Panc1 (cell line): ENCODE results near the gene NRBP1. TPM values are rescaled to one million over a fixed set of nuclear protein-coding genes. Genes with fewer than 3 reads are reported as not detected.

Source experiments
- ATAC-seq: fragments of 200-7000 bp; cut with Tn5 transposase; 2 replicates; pipeline ENCODE4 v1.9.1; 2020; ENCODE audit warnings: mild to moderate bottlenecking, moderate library complexity
- BruUV-seq: library from RNA; stranded (reverse); fragments of 400-500 nt; replicated peaks from 2 replicates; lab custom pipeline; 2021; lab: Mats Ljungman, UMichigan
- CTCF ChIA-PET: fragments of 300-600 bp; sonication (Branson Sonifier 250); formaldehyde crosslinking; loops from one replicate; lab custom pipeline; 2022; ENCODE audit warnings: antibody characterized with exemption; lab: Charles Lee
- POLR2A ChIA-PET: fragments of 300-600 bp; sonication (Branson Sonifier 250); formaldehyde crosslinking; loops from one replicate; lab custom pipeline; 2022; ENCODE audit warnings: antibody characterized with exemption; lab: Charles Lee
- DNase-seq: peaks from one replicate; pipeline ENCODE4 v3.0.0-alpha.2; 2010; ENCODE audit warnings: low read depth, low spot score
- H3K27ac ChIP-seq: 2 replicates; pipeline ENCODE4 v1.5.1; 2011; ENCODE audit warnings: mild to moderate bottlenecking, low read length, inconsistent platforms
- H3K27me3 ChIP-seq: fragments of 200-500 bp; sonication (Bioruptor generic); 2 replicates; pipeline ENCODE4 v1.6.0; 2014; ENCODE audit warnings: low read length, inconsistent platforms; ENCODE audit not compliant: control insufficient read depth, insufficient read depth
- H3K36me3 ChIP-seq: fragments of 200-500 bp; sonication (Bioruptor generic); 2 replicates; pipeline ENCODE4 v1.5.1; 2014; ENCODE audit warnings: inconsistent platforms, mild to moderate bottlenecking, low read length, moderate library complexity; ENCODE audit not compliant: control insufficient read depth, insufficient read depth
- H3K4me1 ChIP-seq: 2 replicates; pipeline ENCODE4 v1.5.1; 2011; ENCODE audit warnings: inconsistent platforms, mild to moderate bottlenecking, low read length, moderate library complexity; ENCODE audit not compliant: control insufficient read depth, insufficient read depth
- H3K4me3 ChIP-seq, 2 experiments: 2 replicates each; pipeline ENCODE4 v1.5.1; 2011 to 2012; ENCODE audit warnings: low read depth in 2 of 2, low read length in 2 of 2, mild to moderate bottlenecking in 2 of 2, inconsistent platforms in 1 of 2, moderate library complexity in 1 of 2
- H3K9me3 ChIP-seq: fragments of 200-500 bp; sonication (Bioruptor generic); 2 replicates; pipeline ENCODE4 v1.5.1; 2014; ENCODE audit warnings: low read depth, mild to moderate bottlenecking, inconsistent platforms, low read length, moderate library complexity; ENCODE audit not compliant: control insufficient read depth, insufficient read depth
- POLR2AphosphoS5 ChIP-seq: IDR thresholded peaks from 2 replicates; pipeline ENCODE4 v1.6.1; 2012; ENCODE audit warnings: mild to moderate bottlenecking, low read depth, low read length, moderate library complexity
- SIN3A ChIP-seq: IDR thresholded peaks from 2 replicates; pipeline ENCODE4 v1.6.1; 2012; ENCODE audit warnings: low read depth, mild to moderate bottlenecking, low read length, moderate library complexity, borderline replicate concordance; ENCODE audit not compliant: insufficient read depth
- TCF7L2 ChIP-seq: IDR thresholded peaks from 2 replicates; pipeline ENCODE4 v1.6.1; 2011; ENCODE audit warnings: mild to moderate bottlenecking, low read depth, low read length, inconsistent platforms
- in situ Hi-C: cut with HindIII; loops from 2 replicates; pipeline ENCODE4 v1.10.0; 2016; ENCODE audit warnings: low sequenced_read_pairs, low pct_unique_long_range_greater_than_20kb
- intact Hi-C: fragments of 100-400 bp; cut with micrococcal nuclease; formaldehyde crosslinking; loops from one replicate; pipeline ENCODE4 v1.10.0; 2022; ENCODE audit not compliant: unreplicated experiment
- total RNA-seq: library from RNA; stranded (reverse); gene quantifications from one replicate; pipeline ENCODE4 v1.2.1, GENCODE V29; 2021; ENCODE audit not compliant: unreplicated experiment
- TF ChIP-seq, protein P1 (sequence below), 2 experiments: IDR thresholded peaks; 2 replicates each; pipeline ENCODE4 v1.6.1; 2011 to 2012; ENCODE audit warnings: low read depth in 2 of 2, control low read depth in 1 of 2, low read length in 1 of 2, mild to moderate bottlenecking in 1 of 2, moderate library complexity in 1 of 2; ENCODE audit not compliant: insufficient read depth in 1 of 2
- TF ChIP-seq, protein P2 (sequence below): fragments of 450-650 bp; IDR thresholded peaks from 2 replicates; pipeline ENCODE4 v1.5.1; 2017; ENCODE audit warnings: mild to moderate bottlenecking

Gene NRBP1
- total RNA-seq, 1 experiment from 2014 or later, result 103 TPM

DNA sequence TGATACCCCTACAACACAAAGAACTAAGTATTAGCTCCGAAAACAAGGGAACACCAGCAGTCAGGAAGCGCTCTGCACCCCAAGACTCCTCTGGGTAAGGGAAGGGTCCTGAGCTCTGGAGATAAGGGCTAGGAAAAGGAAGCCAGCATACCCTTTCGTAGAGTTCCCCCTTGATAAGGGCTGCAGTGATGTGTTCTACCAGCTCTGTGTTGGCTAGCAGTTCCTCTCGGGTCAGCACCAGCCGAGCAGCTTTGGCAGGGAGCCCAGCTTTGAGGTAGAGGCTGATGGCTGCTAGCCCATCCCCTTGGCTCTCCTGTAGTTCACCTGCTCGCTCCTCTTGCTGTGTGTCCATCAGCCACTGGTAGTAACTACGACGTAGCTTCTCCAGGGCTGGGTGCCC, 32.7 kb downstream of the NRBP1 start:
- POLR2A ChIA-PET, result no interaction called here

GRCh38 chr2:27464443-27464842, 36.0 kb downstream of the NRBP1 start:
- TF ChIP-seq, protein P1, sequence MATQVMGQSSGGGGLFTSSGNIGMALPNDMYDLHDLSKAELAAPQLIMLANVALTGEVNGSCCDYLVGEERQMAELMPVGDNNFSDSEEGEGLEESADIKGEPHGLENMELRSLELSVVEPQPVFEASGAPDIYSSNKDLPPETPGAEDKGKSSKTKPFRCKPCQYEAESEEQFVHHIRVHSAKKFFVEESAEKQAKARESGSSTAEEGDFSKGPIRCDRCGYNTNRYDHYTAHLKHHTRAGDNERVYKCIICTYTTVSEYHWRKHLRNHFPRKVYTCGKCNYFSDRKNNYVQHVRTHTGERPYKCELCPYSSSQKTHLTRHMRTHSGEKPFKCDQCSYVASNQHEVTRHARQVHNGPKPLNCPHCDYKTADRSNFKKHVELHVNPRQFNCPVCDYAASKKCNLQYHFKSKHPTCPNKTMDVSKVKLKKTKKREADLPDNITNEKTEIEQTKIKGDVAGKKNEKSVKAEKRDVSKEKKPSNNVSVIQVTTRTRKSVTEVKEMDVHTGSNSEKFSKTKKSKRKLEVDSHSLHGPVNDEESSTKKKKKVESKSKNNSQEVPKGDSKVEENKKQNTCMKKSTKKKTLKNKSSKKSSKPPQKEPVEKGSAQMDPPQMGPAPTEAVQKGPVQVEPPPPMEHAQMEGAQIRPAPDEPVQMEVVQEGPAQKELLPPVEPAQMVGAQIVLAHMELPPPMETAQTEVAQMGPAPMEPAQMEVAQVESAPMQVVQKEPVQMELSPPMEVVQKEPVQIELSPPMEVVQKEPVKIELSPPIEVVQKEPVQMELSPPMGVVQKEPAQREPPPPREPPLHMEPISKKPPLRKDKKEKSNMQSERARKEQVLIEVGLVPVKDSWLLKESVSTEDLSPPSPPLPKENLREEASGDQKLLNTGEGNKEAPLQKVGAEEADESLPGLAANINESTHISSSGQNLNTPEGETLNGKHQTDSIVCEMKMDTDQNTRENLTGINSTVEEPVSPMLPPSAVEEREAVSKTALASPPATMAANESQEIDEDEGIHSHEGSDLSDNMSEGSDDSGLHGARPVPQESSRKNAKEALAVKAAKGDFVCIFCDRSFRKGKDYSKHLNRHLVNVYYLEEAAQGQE (IDR thresholded peaks at IDR 0.05; ENCODE audit: insufficient read depth in 1 of 2, low read depth in 2 of 2, low read length in 1 of 2), result no peak
- TF ChIP-seq SIN3A (no peak), POLR2AphosphoS5 (no peak), TCF7L2 (no peak)
- TF ChIP-seq, protein P2, sequence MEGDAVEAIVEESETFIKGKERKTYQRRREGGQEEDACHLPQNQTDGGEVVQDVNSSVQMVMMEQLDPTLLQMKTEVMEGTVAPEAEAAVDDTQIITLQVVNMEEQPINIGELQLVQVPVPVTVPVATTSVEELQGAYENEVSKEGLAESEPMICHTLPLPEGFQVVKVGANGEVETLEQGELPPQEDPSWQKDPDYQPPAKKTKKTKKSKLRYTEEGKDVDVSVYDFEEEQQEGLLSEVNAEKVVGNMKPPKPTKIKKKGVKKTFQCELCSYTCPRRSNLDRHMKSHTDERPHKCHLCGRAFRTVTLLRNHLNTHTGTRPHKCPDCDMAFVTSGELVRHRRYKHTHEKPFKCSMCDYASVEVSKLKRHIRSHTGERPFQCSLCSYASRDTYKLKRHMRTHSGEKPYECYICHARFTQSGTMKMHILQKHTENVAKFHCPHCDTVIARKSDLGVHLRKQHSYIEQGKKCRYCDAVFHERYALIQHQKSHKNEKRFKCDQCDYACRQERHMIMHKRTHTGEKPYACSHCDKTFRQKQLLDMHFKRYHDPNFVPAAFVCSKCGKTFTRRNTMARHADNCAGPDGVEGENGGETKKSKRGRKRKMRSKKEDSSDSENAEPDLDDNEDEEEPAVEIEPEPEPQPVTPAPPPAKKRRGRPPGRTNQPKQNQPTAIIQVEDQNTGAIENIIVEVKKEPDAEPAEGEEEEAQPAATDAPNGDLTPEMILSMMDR, result no peak
- H3K36me3 ChIP-seq, result no peaks in the 10 kb centered on the region
- H3K4me1 ChIP-seq, result no peaks in the 10 kb centered on the region
- no peaks in the 10 kb centered on the region for H3K9me3 ChIP-seq
- POLR2A ChIA-PET, result no interaction called here
- no peak for DNase-seq
- H3K4me3 ChIP-seq, result no peak overlapping the region
- H3K27me3 ChIP-seq, result no peaks in the 10 kb centered on the region
- no peak overlapping the region for H3K27ac ChIP-seq
- in situ Hi-C loops, result no loop called here
- no TSS peak for BruUV-seq
- CTCF ChIA-PET, result no interaction called here
- intact Hi-C loops, result no loop called here
- no peak for ATAC-seq

More for the DNA sequence above, 32.7 kb downstream of the NRBP1 start:
- H3K4me1 ChIP-seq, result no peaks in the 10 kb centered on the region
- DNase-seq (no peak), ATAC-seq (no peak)
- intact Hi-C loops (no loop called here), in situ Hi-C loops (no loop called here)
- H3K4me3 ChIP-seq, result no peak overlapping the region
- H3K9me3 ChIP-seq, result no peaks in the 10 kb centered on the region
- H3K27me3 ChIP-seq, result no peaks in the 10 kb centered on the region
- no peaks in the 10 kb centered on the region for H3K36me3 ChIP-seq
- no peak overlapping the region for H3K27ac ChIP-seq
- BruUV-seq, result no TSS peak
- CTCF ChIA-PET, result no interaction called here
- TF ChIP-seq POLR2AphosphoS5, result no peak
- no peak for TF ChIP-seq TCF7L2
- TF ChIP-seq SIN3A, result no peak
- TF ChIP-seq, protein P2, result no peak
- TF ChIP-seq, protein P1 (IDR thresholded peaks at IDR 0.05; ENCODE audit: insufficient read depth in 1 of 2, low read depth in 2 of 2, low read length in 1 of 2), result no peak
